HepG2 (cell line): ENCODE measurements around the gene IGFBP6. TPM values are rescaled to one million over a fixed set of nuclear protein-coding genes. Genes with fewer than 3 reads are reported as not detected.

Source experiments
- AGO2 ChIP-seq: fragments of 200-400 bp; formaldehyde crosslinking; optimal IDR thresholded peaks from 2 replicates; pipeline ENCODE3; 2017; ENCODE audit warnings: mild to moderate bottlenecking, low read depth, low read length, moderate library complexity
- ARNT ChIP-seq: fragments of 450-650 bp; IDR thresholded peaks from 2 replicates; pipeline ENCODE4 v1.6.1; 2017
- ATM ChIP-seq: fragments of 450-650 bp; IDR thresholded peaks from 2 replicates; pipeline ENCODE4 v1.7.1; 2017; ENCODE audit warnings: mild to moderate bottlenecking, borderline replicate concordance
- FOSL2 ChIP-seq: sonication (generic); formaldehyde crosslinking; IDR thresholded peaks from 2 replicates; pipeline ENCODE4 v1.4.0; 2020; ENCODE audit warnings: missing genetic modification reagents
- HDAC1 ChIP-seq: sonication (generic); formaldehyde crosslinking; IDR thresholded peaks from 2 replicates; pipeline ENCODE4 v1.5.1; 2020; ENCODE audit warnings: mild to moderate bottlenecking, missing genetic modification reagents
- HNRNPK ChIP-seq: fragments of 200-400 bp; formaldehyde crosslinking; IDR thresholded peaks from 2 replicates; pipeline ENCODE4 v1.6.1; 2018; ENCODE audit warnings: low read length, low read depth, moderate library complexity, mild to moderate bottlenecking; ENCODE audit not compliant: poor library complexity, severe bottlenecking
- KDM1A ChIP-seq: IDR thresholded peaks from 2 replicates; pipeline ENCODE4 v1.6.1; 2016; ENCODE audit warnings: missing compliant biosample characterization
- NFYC ChIP-seq: IDR thresholded peaks from 2 replicates; pipeline ENCODE4 v1.6.1; 2016; ENCODE audit warnings: missing genetic modification reagents, missing compliant biosample characterization
- POLR2A ChIP-seq, 2 experiments: IDR thresholded peaks; 2 replicates each; pipeline ENCODE4 v1.6.1; 2011; ENCODE audit warnings: low read depth in 2 of 2, low read length in 2 of 2, mild to moderate bottlenecking in 1 of 2, moderate library complexity in 1 of 2; ENCODE audit not compliant: insufficient read depth in 1 of 2
- POLR2G ChIP-seq: fragments of 200-400 bp; formaldehyde crosslinking; IDR thresholded peaks from 2 replicates; pipeline ENCODE4 v1.6.1; 2018; ENCODE audit warnings: mild to moderate bottlenecking, low read depth, low read length, moderate library complexity
- RARA ChIP-seq: IDR thresholded peaks from 2 replicates; pipeline ENCODE4 v1.6.1; 2016; ENCODE audit warnings: missing genetic modification reagents, missing compliant biosample characterization
- RBAK ChIP-seq: sonication (generic); formaldehyde crosslinking; IDR thresholded peaks from 2 replicates; pipeline ENCODE4 v1.5.1; 2020; ENCODE audit warnings: mild to moderate bottlenecking, missing genetic modification reagents
- SIX4 ChIP-seq: sonication (generic); formaldehyde crosslinking; IDR thresholded peaks from 2 replicates; pipeline ENCODE4 v1.4.0; 2020; ENCODE audit warnings: missing genetic modification reagents
- SMAD3 ChIP-seq: sonication (generic); formaldehyde crosslinking; IDR thresholded peaks from 2 replicates; pipeline ENCODE4 v1.4.0; 2020; ENCODE audit warnings: missing genetic modification reagents
- SNRNP70 ChIP-seq: fragments of 200-400 bp; formaldehyde crosslinking; IDR thresholded peaks from 2 replicates; pipeline ENCODE4 v1.6.1; 2017; ENCODE audit warnings: mild to moderate bottlenecking, low read depth, low read length, moderate library complexity
- TBL1XR1 ChIP-seq: fragments of 150-350 bp; IDR thresholded peaks from 2 replicates; pipeline ENCODE4 v1.6.1; 2014; ENCODE audit warnings: borderline replicate concordance, low read length; ENCODE audit not compliant: partially characterized antibody
- TCF7L2 ChIP-seq: IDR thresholded peaks from 2 replicates; pipeline ENCODE4 v1.6.1; 2011; ENCODE audit warnings: mild to moderate bottlenecking, low read depth, low read length, moderate library complexity
- TEAD2 ChIP-seq: sonication (generic); formaldehyde crosslinking; IDR thresholded peaks from 2 replicates; pipeline ENCODE4 v1.9.0; 2021; ENCODE audit warnings: missing genetic modification reagents
- XBP1 ChIP-seq: sonication (generic); formaldehyde crosslinking; IDR thresholded peaks from 2 replicates; pipeline ENCODE4 v1.5.0; 2020; ENCODE audit warnings: missing genetic modification reagents
- ZC3H13 ChIP-seq: sonication (generic); formaldehyde crosslinking; IDR thresholded peaks from 2 replicates; pipeline ENCODE4 v1.8.1; 2023; ENCODE audit warnings: mild to moderate bottlenecking, missing genetic modification reagents, moderate library complexity
- ZFP36L1 ChIP-seq: sonication (generic); formaldehyde crosslinking; IDR thresholded peaks from 2 replicates; pipeline ENCODE4 v1.8.0; 2022; ENCODE audit warnings: mild to moderate bottlenecking, missing genetic modification reagents, moderate library complexity
- ZKSCAN1 ChIP-seq: fragments of 150-350 bp; IDR thresholded peaks from 2 replicates; pipeline ENCODE4 v1.6.1; 2014; ENCODE audit warnings: low read length
- ZNF546 ChIP-seq: sonication (generic); formaldehyde crosslinking; conservative IDR thresholded peaks from 2 replicates; pipeline ENCODE4 v1.8.1; 2023; ENCODE audit warnings: mild to moderate bottlenecking, missing genetic modification reagents
- ZNF567 ChIP-seq: sonication (generic); formaldehyde crosslinking; IDR thresholded peaks from 2 replicates; pipeline ENCODE4 v1.8.1; 2023; ENCODE audit warnings: mild to moderate bottlenecking, missing genetic modification reagents, borderline replicate concordance
- ZNF772 ChIP-seq: sonication (generic); formaldehyde crosslinking; IDR thresholded peaks from 2 replicates; pipeline ENCODE4 v1.5.0; 2020; ENCODE audit warnings: mild to moderate bottlenecking, missing genetic modification reagents
- ZNF780A ChIP-seq: sonication (generic); formaldehyde crosslinking; IDR thresholded peaks from 2 replicates; pipeline ENCODE4 v1.8.0; 2022; ENCODE audit warnings: mild to moderate bottlenecking, missing genetic modification reagents, moderate library complexity
- ZNF841 ChIP-seq: sonication (generic); formaldehyde crosslinking; IDR thresholded peaks from 2 replicates; pipeline ENCODE4 v1.8.1; 2023; ENCODE audit warnings: missing genetic modification reagents, borderline replicate concordance
- polyA plus RNA-seq, 8 experiments: library from polyadenylated mRNA; depleted of rRNA in 3 of 8; stranded (reverse) in 7 of 8; unstranded in 1 of 8; fragments of >200 nt; fragmentation: Illumina TruSeq in 4 of 8; extraction: Trizol in 4 of 8; gene quantifications; 2 replicates each; pipeline versions ENCODE4 v1.2.1 to v1.2.3, GENCODE V29; 2011 to 2016; ENCODE audit warnings: low read depth in 4 of 8, missing spikeins in 1 of 8, mixed read lengths in 1 of 8; ENCODE audit not compliant: insufficient read depth in 1 of 8
- total RNA-seq, 5 experiments: library from RNA; depleted of rRNA; stranded (reverse); fragments of >200 nt; fragmentation: Illumina TruSeq; extraction: Trizol; gene quantifications; 2 replicates each; pipeline ENCODE4 v1.2.3, GENCODE V29; 2016; ENCODE audit warnings: low read depth in 1 of 5
- TF ChIP-seq, protein P1 (sequence below): sonication (generic); formaldehyde crosslinking; IDR thresholded peaks from 2 replicates; pipeline ENCODE4 v1.4.0; 2020; ENCODE audit warnings: low read depth, mild to moderate bottlenecking, missing genetic modification reagents
- TF ChIP-seq, protein P2 (sequence below): sonication (generic); formaldehyde crosslinking; IDR thresholded peaks from 2 replicates; pipeline ENCODE4 v1.4.0; 2020; ENCODE audit warnings: mild to moderate bottlenecking, missing genetic modification reagents, borderline replicate concordance
- TF ChIP-seq, protein P3 (sequence below): sonication (generic); formaldehyde crosslinking; IDR thresholded peaks from 2 replicates; pipeline ENCODE4 v1.8.1; 2023; ENCODE audit warnings: mild to moderate bottlenecking, inconsistent platforms, moderate library complexity, missing genetic modification reagents, borderline replicate concordance

IGFBP6 gene
- total and polyA plus RNA-seq, 2 of the 13 experiments (the other 11 are each of a cell fraction or from before 2014, with no cell fraction given): 3.9 to 25.2 TPM

- TF ChIP-seq TBL1XR1 (no peak), ZC3H13 (CRISPR knock-in tag) (no peak), ARNT (no peak), SMAD3 (no peak), AGO2 (peak; percentile 32), ZNF772 (no peak), ATM (no peak), HNRNPK (no peak), POLR2G (peak; percentile 64), ZNF780A (CRISPR knock-in tag) (no peak), SIX4 (CRISPR knock-in tag) (0 out of 2 replicates have a peak, but pooled peaks have one; percentile 45), FOSL2 (no peak), POLR2A (IDR thresholded peaks at IDR 0.05; ENCODE audit: insufficient read depth in 1 of 2, low read depth in 2 of 2, low read length in 2 of 2) (no peak), ZNF841 (no peak), TCF7L2 (no peak), ZNF546 (CRISPR knock-in tag) (no peak), NFYC (CRISPR knock-in tag) (no peak), ZKSCAN1 (no peak), ZFP36L1 (CRISPR knock-in tag) (no peak), KDM1A (no peak), SNRNP70 (no peak), XBP1 (CRISPR knock-in tag) (no peak), TEAD2 (CRISPR knock-in tag) (no peak), RBAK (no peak), RARA (CRISPR knock-in tag) (peak; percentile 64), HDAC1 (CRISPR knock-in tag) (peak; percentile 65), ZNF567 (CRISPR knock-in tag) (no peak)
- TF ChIP-seq, protein P1, sequence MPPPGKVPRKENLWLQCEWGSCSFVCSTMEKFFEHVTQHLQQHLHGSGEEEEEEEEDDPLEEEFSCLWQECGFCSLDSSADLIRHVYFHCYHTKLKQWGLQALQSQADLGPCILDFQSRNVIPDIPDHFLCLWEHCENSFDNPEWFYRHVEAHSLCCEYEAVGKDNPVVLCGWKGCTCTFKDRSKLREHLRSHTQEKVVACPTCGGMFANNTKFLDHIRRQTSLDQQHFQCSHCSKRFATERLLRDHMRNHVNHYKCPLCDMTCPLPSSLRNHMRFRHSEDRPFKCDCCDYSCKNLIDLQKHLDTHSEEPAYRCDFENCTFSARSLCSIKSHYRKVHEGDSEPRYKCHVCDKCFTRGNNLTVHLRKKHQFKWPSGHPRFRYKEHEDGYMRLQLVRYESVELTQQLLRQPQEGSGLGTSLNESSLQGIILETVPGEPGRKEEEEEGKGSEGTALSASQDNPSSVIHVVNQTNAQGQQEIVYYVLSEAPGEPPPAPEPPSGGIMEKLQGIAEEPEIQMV (CRISPR knock-in tag): no peak
- TF ChIP-seq, protein P2, sequence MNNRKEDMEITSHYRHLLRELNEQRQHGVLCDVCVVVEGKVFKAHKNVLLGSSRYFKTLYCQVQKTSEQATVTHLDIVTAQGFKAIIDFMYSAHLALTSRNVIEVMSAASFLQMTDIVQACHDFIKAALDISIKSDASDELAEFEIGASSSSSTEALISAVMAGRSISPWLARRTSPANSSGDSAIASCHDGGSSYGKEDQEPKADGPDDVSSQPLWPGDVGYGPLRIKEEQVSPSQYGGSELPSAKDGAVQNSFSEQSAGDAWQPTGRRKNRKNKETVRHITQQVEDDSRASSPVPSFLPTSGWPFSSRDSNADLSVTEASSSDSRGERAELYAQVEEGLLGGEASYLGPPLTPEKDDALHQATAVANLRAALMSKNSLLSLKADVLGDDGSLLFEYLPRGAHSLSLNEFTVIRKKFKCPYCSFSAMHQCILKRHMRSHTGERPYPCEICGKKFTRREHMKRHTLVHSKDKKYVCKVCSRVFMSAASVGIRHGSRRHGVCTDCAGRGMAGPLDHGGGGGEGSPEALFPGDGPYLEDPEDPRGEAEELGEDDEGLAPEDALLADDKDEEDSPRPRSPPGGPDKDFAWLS (CRISPR knock-in tag): no peak
- TF ChIP-seq, protein P3, sequence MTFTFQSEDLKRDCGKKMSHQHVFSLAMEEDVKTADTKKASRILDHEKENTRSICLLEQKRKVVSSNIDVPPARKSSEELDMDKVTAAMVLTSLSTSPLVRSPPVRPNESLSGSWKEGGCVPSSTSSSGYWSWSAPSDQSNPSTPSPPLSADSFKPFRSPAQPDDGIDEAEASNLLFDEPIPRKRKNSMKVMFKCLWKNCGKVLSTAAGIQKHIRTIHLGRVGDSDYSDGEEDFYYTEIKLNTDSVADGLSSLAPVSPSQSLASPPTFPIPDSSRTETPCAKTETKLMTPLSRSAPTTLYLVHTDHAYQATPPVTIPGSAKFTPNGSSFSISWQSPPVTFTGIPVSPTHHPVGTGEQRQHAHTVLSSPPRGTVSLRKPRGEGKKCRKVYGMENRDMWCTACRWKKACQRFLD: no peak
These were observed 4.7 kb downstream of the IGFBP6 start (continued) for GRCh38 chr12:53101931-53102781.
